Esophagus muscularis mucosa (tissue), 4 donors: ENCODE measurements around the gene UCK1.

Source experiments
- EP300 ChIP-seq: sonication (generic); formaldehyde crosslinking; IDR thresholded peaks from one replicate; pipeline ENCODE4 v1.6.1; 2017; ENCODE audit warnings: antibody characterized with exemption
- POLR2A ChIP-seq: fragments of 450-650 bp; IDR thresholded peaks from one replicate; pipeline ENCODE4 v1.6.1; 2017; ENCODE audit warnings: antibody characterized with exemption, moderate library complexity, mild to moderate bottlenecking, low read depth
- POLR2AphosphoS5 ChIP-seq, 2 donors: sonication (generic); formaldehyde crosslinking; IDR thresholded peaks; one replicate each; pipeline ENCODE4 v1.6.1; 2017; ENCODE audit warnings: antibody characterized with exemption in 2 of 2
- TF ChIP-seq, protein P1 (sequence below), 3 experiments: fragments of 200-600 bp in 2 of 3; fragments of 450-650 bp in 1 of 3; sonication (generic) in 2 of 3; IDR thresholded peaks; one replicate each; pipeline ENCODE4 v1.5.1; 2017 to 2019; ENCODE audit warnings: antibody characterized with exemption in 3 of 3, mild to moderate bottlenecking in 2 of 3, moderate library complexity in 1 of 3

DNA sequence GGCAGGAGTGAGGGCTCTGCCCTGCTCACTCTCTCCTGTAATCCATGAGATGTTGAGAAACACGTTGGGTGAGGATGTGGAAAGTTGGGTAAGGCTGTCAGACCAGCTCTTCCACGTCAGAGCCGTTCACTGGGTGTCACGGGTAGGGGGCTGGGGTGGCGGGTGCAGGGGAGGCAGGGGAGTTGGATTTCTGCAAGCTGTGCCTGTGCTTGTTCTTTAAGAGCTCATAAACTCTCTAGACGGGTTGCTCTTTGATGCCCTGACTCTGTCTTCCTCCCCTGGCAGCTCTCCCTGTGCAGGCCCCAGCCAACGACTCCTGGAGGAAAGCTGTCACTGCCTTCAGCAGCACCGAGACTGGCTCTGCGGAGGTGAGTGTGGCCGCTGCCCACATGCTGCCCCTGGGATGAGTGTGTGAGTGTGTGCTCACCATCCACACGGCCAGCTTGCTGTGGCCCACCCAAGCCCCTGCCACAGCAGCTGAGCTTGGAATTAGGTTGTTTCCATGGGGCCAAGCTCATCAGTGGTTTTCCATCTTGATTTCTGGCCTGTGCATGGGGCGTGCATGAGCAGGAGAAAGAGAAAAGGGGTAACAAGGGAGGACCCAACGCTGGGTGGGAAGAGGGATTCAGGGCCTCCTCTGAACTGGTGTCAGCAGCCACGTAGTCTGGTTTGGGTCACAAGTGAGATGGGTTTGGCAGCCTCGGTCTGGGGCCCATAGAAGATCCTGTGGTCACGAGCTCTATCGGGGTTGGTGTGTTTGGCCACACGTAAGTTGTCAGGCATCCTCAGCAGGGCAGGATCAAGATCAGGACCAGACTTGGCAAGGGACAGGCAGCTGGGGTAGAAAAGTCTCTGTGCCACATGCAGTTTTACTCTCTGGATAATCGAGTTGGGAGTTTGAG, 49.4 kb downstream of the UCK1 start:
- TF ChIP-seq EP300, result no peak
- no peak for TF ChIP-seq POLR2AphosphoS5 (IDR thresholded peaks at IDR 0.05)
- TF ChIP-seq, protein P1, sequence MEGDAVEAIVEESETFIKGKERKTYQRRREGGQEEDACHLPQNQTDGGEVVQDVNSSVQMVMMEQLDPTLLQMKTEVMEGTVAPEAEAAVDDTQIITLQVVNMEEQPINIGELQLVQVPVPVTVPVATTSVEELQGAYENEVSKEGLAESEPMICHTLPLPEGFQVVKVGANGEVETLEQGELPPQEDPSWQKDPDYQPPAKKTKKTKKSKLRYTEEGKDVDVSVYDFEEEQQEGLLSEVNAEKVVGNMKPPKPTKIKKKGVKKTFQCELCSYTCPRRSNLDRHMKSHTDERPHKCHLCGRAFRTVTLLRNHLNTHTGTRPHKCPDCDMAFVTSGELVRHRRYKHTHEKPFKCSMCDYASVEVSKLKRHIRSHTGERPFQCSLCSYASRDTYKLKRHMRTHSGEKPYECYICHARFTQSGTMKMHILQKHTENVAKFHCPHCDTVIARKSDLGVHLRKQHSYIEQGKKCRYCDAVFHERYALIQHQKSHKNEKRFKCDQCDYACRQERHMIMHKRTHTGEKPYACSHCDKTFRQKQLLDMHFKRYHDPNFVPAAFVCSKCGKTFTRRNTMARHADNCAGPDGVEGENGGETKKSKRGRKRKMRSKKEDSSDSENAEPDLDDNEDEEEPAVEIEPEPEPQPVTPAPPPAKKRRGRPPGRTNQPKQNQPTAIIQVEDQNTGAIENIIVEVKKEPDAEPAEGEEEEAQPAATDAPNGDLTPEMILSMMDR (IDR thresholded peaks at IDR 0.05), result no peak
- TF ChIP-seq POLR2A, result no peak
